Measurements from ENCODE around the gene FNTB.

The FNTB gene

GRCh38 chr14:64953310-64953654 is 33.4 kb upstream of the FNTB start:
- Histone ChIP-seq H3K27ac (ENCODE audit: insufficient read depth in 1 of 2, low read depth in 1 of 2, low read length in 2 of 2, poor library complexity in 1 of 2, severe bottlenecking in 2 of 2) (no peak overlapping the region), H3K4me1 (ENCODE audit: control extremely low read depth in 1 of 4, control insufficient read depth in 4 of 4, insufficient read depth in 4 of 4, low read length in 3 of 4) (no peaks in the 10 kb centered on the region), H3K36me3 (ENCODE audit: control insufficient read depth in 4 of 4, insufficient read depth in 4 of 4, low read length in 3 of 4) (peaks cover 0 to 20% (median 7%) of the 10 kb centered on the region in 4 experiments), H3K4me3 (ENCODE audit: control insufficient read depth in 1 of 7, extremely low read depth in 1 of 7, insufficient read depth in 4 of 7, low read depth in 2 of 7, low read length in 6 of 7) (no peak overlapping the region), H3K9me3 (ENCODE audit: control extremely low read depth in 1 of 5, control insufficient read depth in 4 of 5, insufficient read depth in 2 of 5, low read depth in 1 of 5, low read length in 4 of 5) (no peaks in the 10 kb centered on the region), H3K27me3 (replicated peaks in 2 of 5; ENCODE audit: control insufficient read depth in 4 of 5, insufficient read depth in 5 of 5, low read length in 4 of 5) (no peaks in the 10 kb centered on the region)
- POLR2A ChIA-PET, result no interaction called here
- 95% methylated on average over 8 of the region's 8 CpGs for WGBS (ENCODE audit: insufficient coverage)
- CTCF ChIA-PET, result interaction anchor here (0.7 to 2.1 kb wide), 7 partner anchors 9 to 66 kb away, joined by 3 to 5 read pairs (median 4); no protein-coding TSS in a partner anchor
- DNase-seq, result no peak

- no peaks in the 10 kb centered on the region for H3K4me1 ChIP-seq (ENCODE audit: control extremely low read depth in 1 of 4, control insufficient read depth in 4 of 4, insufficient read depth in 4 of 4, low read length in 3 of 4)
- ChIA-PET CTCF (interaction anchor here (0.7 to 2.1 kb wide), 7 partner anchors 8 to 66 kb away, joined by 3 to 5 read pairs (median 4); no protein-coding TSS in a partner anchor), POLR2A (no interaction called here)
- 91% methylated on average over 4 of the region's 6 CpGs for WGBS (ENCODE audit: insufficient coverage)
- no peaks in the 10 kb centered on the region for H3K9me3 ChIP-seq (ENCODE audit: control extremely low read depth in 1 of 5, control insufficient read depth in 4 of 5, insufficient read depth in 2 of 5, low read depth in 1 of 5, low read length in 4 of 5)
- peaks cover 0 to 20% (median 5%) of the 10 kb centered on the region in 4 experiments for H3K36me3 ChIP-seq (ENCODE audit: control insufficient read depth in 4 of 4, insufficient read depth in 4 of 4, low read length in 3 of 4)
- no peak overlapping the region for H3K4me3 ChIP-seq (ENCODE audit: control insufficient read depth in 1 of 7, extremely low read depth in 1 of 7, insufficient read depth in 4 of 7, low read depth in 2 of 7, low read length in 6 of 7)
- DNase-seq, result no peak
- no peak overlapping the region for H3K27ac ChIP-seq (ENCODE audit: insufficient read depth in 1 of 2, low read depth in 1 of 2, low read length in 2 of 2, poor library complexity in 1 of 2, severe bottlenecking in 2 of 2)
- H3K27me3 ChIP-seq (replicated peaks in 2 of 5; ENCODE audit: control insufficient read depth in 4 of 5, insufficient read depth in 5 of 5, low read length in 4 of 5), result no peaks in the 10 kb centered on the region
These were observed 33.0 kb upstream of the FNTB start for GRCh38 chr14:64953661-64954060.

GRCh38 chr14:64954491-64955240 is 32.0 kb upstream of the FNTB start:
- POLR2A ChIA-PET, result no interaction called here
- Histone ChIP-seq H3K27me3 (replicated peaks in 2 of 5; ENCODE audit: control insufficient read depth in 4 of 5, insufficient read depth in 5 of 5, low read length in 4 of 5) (no peaks in the 10 kb centered on the region), H3K36me3 (ENCODE audit: control insufficient read depth in 4 of 4, insufficient read depth in 4 of 4, low read length in 3 of 4) (peaks cover 0 to 20% (median 3%) of the 10 kb centered on the region in 4 experiments), H3K27ac (ENCODE audit: insufficient read depth in 1 of 2, low read depth in 1 of 2, low read length in 2 of 2, poor library complexity in 1 of 2, severe bottlenecking in 2 of 2) (no peak overlapping the region), H3K4me3 (ENCODE audit: control insufficient read depth in 1 of 7, extremely low read depth in 1 of 7, insufficient read depth in 4 of 7, low read depth in 2 of 7, low read length in 6 of 7) (no peak overlapping the region), H3K4me1 (ENCODE audit: control extremely low read depth in 1 of 4, control insufficient read depth in 4 of 4, insufficient read depth in 4 of 4, low read length in 3 of 4) (no peaks in the 10 kb centered on the region), H3K9me3 (ENCODE audit: control extremely low read depth in 1 of 5, control insufficient read depth in 4 of 5, insufficient read depth in 2 of 5, low read depth in 1 of 5, low read length in 4 of 5) (no peaks in the 10 kb centered on the region)
- no peak for DNase-seq
- WGBS (ENCODE audit: insufficient coverage), result 98% methylated on average over 9 of the region's 9 CpGs
- CTCF ChIA-PET, result interaction anchor here (1.1 to 1.5 kb wide), 2 partner anchors 44 to 65 kb away, joined by 3 to 4 read pairs; no protein-coding TSS in a partner anchor

- WGBS (ENCODE audit: insufficient coverage), result 96% methylated on average over 5 of the region's 6 CpGs
These were observed 31.4 kb upstream of the FNTB start for GRCh38 chr14:64955297-64955696.

GRCh38 chr14:64956697-64957406 is 29.8 kb upstream of the FNTB start:
- Histone ChIP-seq H3K4me1 (ENCODE audit: control extremely low read depth in 1 of 4, control insufficient read depth in 4 of 4, insufficient read depth in 4 of 4, low read length in 3 of 4) (peaks cover 0 to 14% (median 4%) of the 10 kb centered on the region in 4 experiments), H3K9me3 (ENCODE audit: control extremely low read depth in 1 of 5, control insufficient read depth in 4 of 5, insufficient read depth in 2 of 5, low read depth in 1 of 5, low read length in 4 of 5) (no peaks in the 10 kb centered on the region), H3K4me3 (ENCODE audit: control insufficient read depth in 1 of 7, extremely low read depth in 1 of 7, insufficient read depth in 4 of 7, low read depth in 2 of 7, low read length in 6 of 7) (no peak overlapping the region), H3K27ac (ENCODE audit: insufficient read depth in 1 of 2, low read depth in 1 of 2, low read length in 2 of 2, poor library complexity in 1 of 2, severe bottlenecking in 2 of 2) (no peak overlapping the region), H3K27me3 (replicated peaks in 2 of 5; ENCODE audit: control insufficient read depth in 4 of 5, insufficient read depth in 5 of 5, low read length in 4 of 5) (no peaks in the 10 kb centered on the region), H3K36me3 (ENCODE audit: control insufficient read depth in 4 of 4, insufficient read depth in 4 of 4, low read length in 3 of 4) (peaks cover 0 to 6% (median 1%) of the 10 kb centered on the region in 4 experiments)
- ChIA-PET POLR2A (interaction anchor here (0.6 kb wide), 1 partner anchor 298 kb away, joined by 5 read pairs; no protein-coding TSS in a partner anchor), CTCF (interaction anchor here (1.1 to 1.4 kb wide), 2 partner anchors 32 to 33 kb away, joined by 3 read pairs; no protein-coding TSS in a partner anchor)
- 100% methylated on average over 5 of the region's 8 CpGs for WGBS (ENCODE audit: insufficient coverage)
- DNase-seq, result no peak

More at GRCh38 chr14:64955297-64955696, 31.4 kb upstream of the FNTB start:
- Histone ChIP-seq H3K27ac (ENCODE audit: insufficient read depth in 1 of 2, low read depth in 1 of 2, low read length in 2 of 2, poor library complexity in 1 of 2, severe bottlenecking in 2 of 2) (no peak overlapping the region), H3K9me3 (ENCODE audit: control extremely low read depth in 1 of 5, control insufficient read depth in 4 of 5, insufficient read depth in 2 of 5, low read depth in 1 of 5, low read length in 4 of 5) (no peaks in the 10 kb centered on the region), H3K36me3 (ENCODE audit: control insufficient read depth in 4 of 4, insufficient read depth in 4 of 4, low read length in 3 of 4) (peaks cover 0 to 15% (median 3%) of the 10 kb centered on the region in 4 experiments), H3K4me3 (ENCODE audit: control insufficient read depth in 1 of 7, extremely low read depth in 1 of 7, insufficient read depth in 4 of 7, low read depth in 2 of 7, low read length in 6 of 7) (no peak overlapping the region), H3K27me3 (replicated peaks in 2 of 5; ENCODE audit: control insufficient read depth in 4 of 5, insufficient read depth in 5 of 5, low read length in 4 of 5) (no peaks in the 10 kb centered on the region), H3K4me1 (ENCODE audit: control extremely low read depth in 1 of 4, control insufficient read depth in 4 of 4, insufficient read depth in 4 of 4, low read length in 3 of 4) (peaks cover 0 to 6% (median 2%) of the 10 kb centered on the region in 4 experiments)
- POLR2A ChIA-PET, result no interaction called here
- DNase-seq, result no peak
- CTCF ChIA-PET, result no interaction called here

GRCh38 chr14:64958201-64958600 is 28.5 kb upstream of the FNTB start:
- no peak for DNase-seq
- ChIA-PET POLR2A (interaction anchor here (0.6 kb wide), 1 partner anchor 404 kb away, joined by 3 read pairs; no protein-coding TSS in a partner anchor), CTCF (interaction anchor here (0.6 to 2.0 kb wide), 6 partner anchors 8 to 66 kb away, joined by 3 to 4 read pairs (median 4); partner anchors contain the start of gene FNTB)
- no peak overlapping the region for H3K27ac ChIP-seq (ENCODE audit: insufficient read depth in 1 of 2, low read depth in 1 of 2, low read length in 2 of 2, poor library complexity in 1 of 2, severe bottlenecking in 2 of 2)
- peaks cover 0 to 14% (median 4%) of the 10 kb centered on the region in 4 experiments for H3K4me1 ChIP-seq (ENCODE audit: control extremely low read depth in 1 of 4, control insufficient read depth in 4 of 4, insufficient read depth in 4 of 4, low read length in 3 of 4)
- 100% methylated on average over 2 of the region's 2 CpGs for WGBS (ENCODE audit: insufficient coverage)
- H3K36me3 ChIP-seq (ENCODE audit: control insufficient read depth in 4 of 4, insufficient read depth in 4 of 4, low read length in 3 of 4), result peaks cover 0 to 4% (median 1%) of the 10 kb centered on the region in 4 experiments
- no peaks in the 10 kb centered on the region for H3K27me3 ChIP-seq (replicated peaks in 2 of 5; ENCODE audit: control insufficient read depth in 4 of 5, insufficient read depth in 5 of 5, low read length in 4 of 5)
- H3K9me3 ChIP-seq (ENCODE audit: control extremely low read depth in 1 of 5, control insufficient read depth in 4 of 5, insufficient read depth in 2 of 5, low read depth in 1 of 5, low read length in 4 of 5), result no peaks in the 10 kb centered on the region
- no peak overlapping the region for H3K4me3 ChIP-seq (ENCODE audit: control insufficient read depth in 1 of 7, extremely low read depth in 1 of 7, insufficient read depth in 4 of 7, low read depth in 2 of 7, low read length in 6 of 7)

All from common myeloid progenitor, CD34-positive (primary cell).